Femur (tissue), 1 donor: ENCODE measurements around the gene DHCR7.

Source experiments
- DNase-seq: peaks from one replicate; pipeline ENCODE4 v3.0.0-alpha.2; 2017

DHCR7 gene

DNA sequence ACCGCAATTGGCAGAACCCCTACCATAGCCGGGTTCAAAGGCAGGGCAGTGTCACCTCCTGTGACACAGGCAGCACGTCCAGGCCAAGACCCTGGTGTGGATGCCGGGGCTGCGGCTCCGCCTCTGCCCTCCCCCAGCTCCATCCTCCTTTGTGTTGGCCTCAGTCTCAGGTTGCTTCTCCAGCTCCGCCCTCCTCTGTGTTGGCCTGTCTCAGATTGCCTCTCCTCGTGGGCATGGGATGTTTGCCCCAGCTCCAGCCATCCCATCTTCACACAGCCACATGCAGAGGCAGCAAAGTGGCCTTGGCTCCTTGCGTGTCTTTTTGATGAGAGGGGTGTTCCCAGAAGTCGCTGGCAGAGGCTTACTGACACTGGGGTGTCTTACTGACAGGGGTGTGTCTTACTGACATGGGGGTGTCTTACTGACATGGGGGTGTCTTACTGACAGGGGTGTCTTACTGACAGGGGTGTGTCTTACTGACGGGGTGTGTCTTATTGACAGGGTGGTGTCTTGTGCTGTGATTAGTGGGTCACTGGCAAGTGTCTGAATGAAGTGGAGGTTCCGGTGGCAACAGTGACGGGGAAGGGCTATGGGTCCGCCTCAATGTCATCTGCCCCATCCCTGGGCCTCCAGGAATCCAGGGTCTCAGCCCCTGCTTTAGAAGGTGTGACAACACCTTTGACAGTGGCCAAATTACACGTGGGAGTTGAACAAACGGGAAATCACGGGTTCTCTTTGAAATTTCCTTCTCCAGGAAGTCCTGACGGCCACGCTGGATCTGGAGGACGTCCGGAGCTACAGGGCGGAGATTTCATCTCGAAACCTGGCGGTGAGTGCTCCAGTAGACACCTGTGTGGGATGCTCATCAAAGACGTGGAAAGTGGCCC, 29.7 kb upstream of the DHCR7 start:
- DNase-seq: no peak

DNA sequence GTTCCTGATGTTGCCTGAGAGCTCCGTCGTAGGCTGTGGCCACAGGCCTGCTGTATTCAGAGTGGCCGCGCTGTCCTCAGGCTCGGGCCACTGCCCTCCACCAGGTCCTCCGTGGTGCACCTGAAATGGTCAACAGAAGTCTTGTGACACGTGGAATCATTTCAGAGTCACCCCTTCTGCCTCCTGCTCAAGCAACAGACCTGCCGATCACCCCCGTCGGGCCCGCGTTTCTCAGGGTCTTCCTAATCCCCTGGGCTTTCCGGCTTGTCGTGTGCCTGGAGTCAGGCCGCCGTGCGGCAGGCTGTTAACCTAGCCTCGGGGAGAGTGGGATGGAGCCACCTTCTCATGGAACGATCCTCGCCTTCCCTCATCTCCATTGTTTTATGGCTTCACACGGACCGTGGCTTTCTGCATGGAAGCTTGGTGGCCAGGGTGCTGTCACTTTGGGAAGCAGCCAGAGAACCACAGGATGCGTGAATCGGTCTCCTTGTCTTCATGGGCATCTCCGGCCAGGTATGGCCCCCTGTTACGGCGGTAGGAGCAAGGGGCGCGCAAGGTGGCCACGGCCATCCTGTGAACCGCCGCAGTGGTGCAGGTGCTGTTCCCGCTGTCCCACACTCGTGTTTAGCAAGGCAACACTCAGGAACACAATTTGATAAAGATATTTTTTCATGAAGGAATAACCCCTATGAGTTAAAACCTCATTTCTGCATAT, 28.9 kb upstream of the DHCR7 start:
- no peak for DNase-seq

DNA sequence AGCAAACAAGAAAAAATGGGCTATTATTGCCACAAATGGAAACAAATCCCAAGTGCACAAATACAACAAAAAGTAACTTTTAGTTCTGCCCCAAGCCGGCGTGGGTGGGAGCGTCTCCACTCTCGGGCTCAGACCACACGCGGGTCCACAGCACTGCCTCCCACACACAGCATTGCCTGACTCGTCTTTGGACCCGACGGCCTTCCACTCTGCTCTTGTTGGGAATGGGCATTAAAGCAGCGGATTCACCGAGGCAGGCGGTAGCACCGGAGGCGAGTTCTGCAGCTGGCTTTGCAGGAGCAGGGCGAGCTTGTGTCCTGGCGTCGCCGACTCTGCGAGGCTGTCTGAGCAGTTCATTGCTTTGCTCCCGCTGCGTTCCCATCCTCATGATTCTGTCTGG, 27.8 kb upstream of the DHCR7 start:
- DNase-seq: no peak

DNA sequence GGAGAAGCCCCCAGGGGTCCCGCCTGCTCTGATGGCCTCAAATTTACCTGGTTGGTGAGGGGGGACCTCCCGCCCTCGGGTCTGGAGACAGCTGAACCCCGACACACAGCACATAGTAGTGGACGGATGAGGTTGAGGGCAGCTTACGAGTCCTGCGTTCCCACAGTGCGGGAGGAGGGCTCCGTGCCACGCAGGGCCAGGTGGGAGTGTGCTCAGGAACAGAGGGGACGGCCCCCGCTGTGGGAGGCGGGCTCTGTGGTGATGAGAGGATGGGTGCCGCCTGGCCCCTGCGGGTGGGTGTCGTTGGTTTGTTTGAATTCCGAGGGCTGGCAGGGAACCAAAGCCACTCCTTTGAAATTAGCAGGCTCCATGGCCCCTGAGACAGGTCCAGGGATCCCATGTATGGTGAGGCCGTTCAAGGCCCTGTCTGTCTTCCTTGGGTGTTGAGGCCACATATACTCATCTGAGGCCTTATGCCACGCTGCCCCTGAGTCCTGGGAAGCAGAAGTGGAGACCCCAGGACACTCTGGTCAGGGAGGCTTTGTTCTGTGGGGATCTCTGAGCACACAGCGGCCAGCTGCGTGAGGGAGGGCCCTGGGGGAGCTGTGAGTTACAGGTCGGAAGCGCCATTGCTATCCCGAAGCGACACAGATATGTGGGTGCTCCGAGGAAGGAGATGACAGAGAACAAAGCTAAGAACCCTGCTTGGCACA, 26.7 kb upstream of the DHCR7 start:
- DNase-seq: no peak

DNA sequence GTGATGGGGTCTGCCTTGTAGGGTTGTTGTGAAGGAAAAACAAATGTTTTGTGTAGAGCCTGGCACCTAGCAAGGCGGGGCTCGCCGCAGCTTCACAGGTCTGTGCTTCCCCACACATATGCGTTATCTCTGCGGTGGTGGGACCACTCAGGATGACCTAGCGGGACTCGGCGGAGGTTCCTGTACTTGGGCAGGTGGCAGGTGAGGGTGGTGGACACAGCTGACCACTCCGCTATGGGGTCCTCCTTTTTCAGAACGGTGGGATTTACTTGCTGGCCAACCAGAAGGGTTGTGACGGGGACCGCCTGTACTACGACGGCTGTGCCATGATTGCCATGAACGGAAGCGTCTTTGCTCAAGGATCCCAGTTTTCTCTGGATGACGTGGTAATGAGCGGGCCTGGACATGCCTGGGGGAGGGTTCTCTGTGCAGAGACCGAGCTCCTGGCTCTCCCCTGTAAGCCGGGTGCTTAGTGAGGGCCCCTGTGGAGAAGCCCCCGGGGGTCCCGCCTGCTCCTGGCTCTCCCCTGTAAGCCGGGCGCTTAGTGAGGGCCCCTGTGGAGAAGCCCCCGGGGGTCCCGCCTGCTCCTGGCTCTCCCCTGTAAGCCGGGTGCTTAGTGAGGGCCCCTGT, 26.1 kb upstream of the DHCR7 start:
- DNase-seq: no peak

DNA sequence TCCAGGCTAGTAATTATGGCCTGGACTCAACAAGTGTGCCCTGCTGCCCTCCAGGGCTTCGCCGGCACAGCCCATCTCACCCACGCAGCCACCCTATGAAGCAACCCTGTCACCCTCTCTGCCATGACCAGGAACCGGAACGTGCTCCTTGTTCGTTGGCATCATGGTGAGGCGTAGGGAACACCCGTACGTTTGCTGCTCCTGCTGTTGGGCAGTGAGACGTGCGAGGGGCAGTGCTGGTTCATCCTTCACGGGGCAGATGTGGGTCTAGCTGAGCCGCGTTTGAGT, 25.5 kb upstream of the DHCR7 start:
- DNase-seq: no peak

DNA sequence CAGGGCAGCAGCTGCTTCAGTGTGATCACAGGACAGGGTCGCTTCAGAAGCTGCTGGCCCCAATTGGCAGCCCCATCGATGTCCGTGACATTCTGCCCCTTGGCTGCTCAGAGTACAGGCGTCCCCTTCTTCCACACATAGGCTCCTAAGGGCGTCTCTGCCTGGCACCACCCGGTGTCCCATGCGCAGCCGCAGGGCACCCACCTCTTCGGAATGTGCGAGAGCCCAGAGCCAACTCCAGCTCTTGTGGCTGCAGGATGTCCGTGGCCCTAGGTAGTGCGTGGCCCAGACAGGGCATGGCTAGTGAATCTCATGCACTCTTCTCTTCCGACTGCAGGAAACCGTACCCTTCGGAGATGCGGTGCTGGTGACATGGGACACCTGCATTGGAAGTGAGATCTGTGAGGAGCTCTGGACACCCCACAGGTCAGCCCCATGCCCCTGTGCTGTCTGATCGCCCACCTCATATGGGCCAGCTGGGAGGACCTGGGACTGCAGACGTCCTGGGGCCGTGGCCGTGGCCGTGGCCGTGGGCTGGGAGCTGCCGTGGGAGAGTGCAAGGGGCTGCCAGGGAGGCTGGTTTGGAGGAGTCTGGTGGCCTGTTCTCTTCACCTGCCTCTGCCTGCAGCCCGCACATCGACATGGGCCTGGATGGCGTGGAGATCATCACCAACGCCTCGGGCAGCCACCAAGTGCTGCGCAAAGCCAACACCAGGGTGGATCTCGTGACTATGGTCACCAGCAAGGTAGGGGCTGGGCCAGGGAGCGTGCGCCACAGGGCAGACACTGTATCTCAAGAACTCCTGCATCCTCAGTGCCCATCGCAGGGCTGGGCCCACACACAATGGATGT, 25.0 kb upstream of the DHCR7 start:
- DNase-seq: no peak

DNA sequence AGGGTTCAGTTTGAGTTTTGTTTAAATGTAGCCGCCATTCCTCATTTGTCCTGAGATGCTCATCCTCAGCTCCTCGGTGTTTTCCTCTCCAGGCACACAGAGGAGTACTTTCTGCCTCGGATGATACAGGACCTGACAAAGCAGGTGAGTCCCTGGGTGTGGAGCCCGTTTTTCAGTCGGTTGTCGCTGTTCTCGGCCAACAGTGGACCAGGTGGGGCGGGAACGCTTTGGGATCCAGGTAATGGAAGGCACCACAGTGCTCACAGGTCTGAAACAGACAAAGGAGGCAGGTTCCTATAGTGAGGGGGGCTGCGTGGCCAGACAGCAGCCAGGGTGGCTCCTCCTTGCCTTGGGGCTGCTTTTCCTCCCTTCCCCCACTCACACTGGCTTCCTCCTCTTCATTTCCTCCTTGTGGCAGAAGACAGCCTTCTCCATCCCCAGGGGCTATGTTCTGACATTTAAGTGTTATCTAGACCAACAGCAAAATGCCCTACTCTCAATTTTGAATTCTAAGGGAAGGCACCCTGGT, 24.2 kb upstream of the DHCR7 start:
- no peak for DNase-seq

DNA sequence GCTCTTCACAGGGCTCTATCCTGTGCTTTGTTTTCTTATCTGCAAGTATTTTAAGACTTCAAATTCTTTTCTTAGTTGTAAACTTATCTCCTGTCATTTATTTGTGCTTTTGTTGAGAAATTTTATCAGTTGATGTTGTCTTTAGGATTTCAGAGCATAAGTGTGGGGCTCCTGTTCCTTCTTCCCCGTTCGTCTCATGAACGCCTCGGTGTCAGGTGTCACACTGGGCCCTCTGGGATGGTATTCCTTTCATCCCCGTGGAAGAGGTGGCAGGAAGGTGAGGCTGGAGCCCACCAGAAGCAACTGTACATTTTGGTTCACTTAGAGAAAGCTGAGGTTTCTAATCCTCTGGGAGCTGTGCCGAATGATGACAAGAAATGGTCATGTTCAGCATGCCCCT, 22.8 kb upstream of the DHCR7 start:
- no peak for DNase-seq

DNA sequence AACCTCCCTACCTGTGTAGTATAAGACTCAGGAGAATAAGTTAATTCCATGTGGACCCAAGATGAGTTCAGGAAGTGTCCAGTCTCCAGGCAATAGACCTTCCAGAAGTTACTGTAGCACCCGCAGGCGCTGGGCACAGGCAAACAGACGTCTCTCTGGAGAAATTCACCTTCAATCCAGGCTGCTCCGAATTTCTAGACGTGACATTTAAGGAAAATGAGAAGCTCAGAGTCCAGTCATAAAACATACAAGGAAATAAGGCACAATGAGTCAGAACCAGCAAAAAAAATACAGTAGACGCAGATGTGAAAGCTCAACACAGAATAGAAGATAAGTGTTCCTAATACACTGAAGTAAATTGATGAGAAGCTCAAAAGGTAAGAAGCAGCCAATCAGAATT, 19.0 kb upstream of the DHCR7 start:
- no peak for DNase-seq

DNA sequence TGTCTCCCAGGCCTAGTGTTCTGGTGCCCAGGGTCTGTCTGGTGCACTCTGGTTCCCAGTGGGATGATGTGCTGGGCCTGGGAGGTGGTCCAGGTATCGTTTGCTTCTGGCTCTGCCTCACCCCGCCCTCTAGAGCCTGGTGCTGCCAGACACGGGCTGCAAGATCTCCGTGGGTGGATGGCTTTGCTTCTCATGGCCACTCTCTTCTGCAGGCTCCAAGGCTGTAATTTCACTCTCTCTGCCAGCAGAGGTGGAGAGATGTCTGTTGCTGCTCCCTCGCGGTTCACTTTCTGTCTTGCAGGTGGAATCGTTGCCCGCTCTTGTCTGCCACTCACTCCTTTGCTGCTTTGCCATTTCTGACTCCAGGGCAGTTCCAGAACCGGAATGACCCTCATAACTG, 18.2 kb upstream of the DHCR7 start:
- no peak for DNase-seq

DNA sequence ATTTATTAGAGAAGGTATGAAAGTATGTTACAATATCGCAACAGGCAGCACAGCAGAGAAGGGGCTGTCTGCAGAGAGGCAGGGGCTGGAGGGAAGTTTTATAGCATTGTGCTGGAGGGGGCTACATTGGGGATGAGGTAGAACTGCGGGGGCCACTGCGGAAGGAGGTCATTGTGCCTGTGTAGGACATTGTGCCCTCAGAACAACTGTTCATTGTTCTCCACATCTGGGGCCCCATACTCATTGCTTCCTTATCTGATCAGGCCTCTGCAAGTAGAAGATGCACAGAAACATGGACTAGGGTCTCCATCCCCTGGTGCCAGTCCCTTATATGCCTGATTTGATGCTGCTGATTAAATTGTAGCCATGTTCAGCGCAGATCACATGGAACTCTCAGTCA, 16.9 kb upstream of the DHCR7 start:
- no peak for DNase-seq

DNA sequence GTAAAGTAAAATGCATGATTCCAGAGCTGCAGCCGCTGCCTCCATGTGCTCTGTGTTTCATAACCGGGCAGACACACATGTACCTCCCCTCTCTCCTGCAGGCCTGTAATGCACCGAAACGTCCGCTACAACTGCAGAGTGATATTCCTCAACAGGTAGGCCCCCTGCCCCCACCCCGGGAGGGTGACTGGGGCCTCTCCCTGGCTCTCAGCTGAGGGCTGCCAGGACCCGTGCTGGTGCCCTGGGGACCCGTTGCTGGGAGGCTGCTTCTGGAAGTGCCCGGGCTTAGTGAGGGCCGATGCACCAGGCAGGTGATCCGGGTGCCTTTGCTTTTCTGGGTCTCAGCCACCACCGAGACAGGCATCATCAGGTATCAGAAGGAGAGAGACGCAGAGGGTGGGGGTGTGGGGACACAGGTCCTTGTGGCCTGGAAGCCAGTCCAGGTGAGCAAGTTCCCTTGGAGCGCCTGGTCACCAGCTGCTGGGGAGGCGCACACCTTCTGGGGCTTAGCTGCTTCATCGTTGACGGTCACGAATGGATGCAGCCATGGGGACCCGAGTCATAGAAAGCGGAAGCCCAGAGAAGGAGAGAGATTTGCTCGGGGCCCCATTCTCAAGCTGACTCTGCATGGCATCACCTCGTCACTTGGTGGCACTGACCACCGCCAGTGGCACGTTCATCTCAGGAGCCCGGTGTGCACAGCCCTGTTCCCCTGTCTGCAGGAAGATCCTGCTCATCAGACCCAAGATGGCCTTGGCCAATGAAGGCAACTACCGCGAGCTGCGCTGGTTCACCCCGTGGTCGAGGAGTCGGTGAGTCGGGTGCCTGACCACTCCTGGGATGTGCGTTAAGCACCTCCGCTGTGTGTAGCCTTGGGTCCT, 15.4 kb upstream of the DHCR7 start:
- no peak for DNase-seq

DNA sequence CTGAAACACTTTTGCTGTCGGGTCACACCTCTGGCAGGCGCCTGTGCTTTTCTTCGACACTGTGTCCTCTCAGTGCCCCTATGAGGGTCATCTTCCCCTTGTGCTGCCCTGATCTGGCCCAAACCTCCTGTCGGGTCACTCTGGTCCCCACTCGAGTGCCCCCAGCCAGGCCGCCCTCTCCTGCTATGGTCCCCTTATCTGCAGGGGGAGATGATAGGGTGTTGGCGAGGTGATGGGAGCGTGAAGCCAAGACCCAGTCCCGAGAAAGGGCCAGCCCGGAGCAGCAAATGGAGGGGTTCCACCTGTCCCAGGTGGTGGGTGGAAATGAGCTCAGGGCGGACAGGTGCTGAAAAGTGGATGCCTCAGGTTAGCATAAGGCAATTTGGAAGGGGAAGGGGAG, 14.5 kb upstream of the DHCR7 start:
- no peak for DNase-seq

DNA sequence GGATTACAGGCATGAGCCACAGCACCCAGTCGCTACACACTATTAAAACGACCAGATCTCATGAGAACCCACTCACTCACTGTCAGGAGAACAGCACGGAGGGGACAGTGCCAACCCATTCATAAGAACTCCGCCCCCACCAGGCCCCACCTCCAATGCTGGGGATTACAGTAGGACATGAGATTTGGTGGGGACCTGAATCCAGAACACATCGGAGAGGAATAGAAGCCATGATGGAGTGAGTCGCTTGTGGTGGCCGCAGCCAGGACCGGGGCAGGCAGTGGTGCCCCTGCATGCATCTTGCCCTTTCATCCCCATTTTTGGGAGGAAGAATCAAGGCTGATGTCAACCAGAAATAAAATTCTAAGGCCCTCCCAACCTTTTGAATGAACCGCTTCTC, 13.5 kb upstream of the DHCR7 start:
- no peak for DNase-seq

DNA sequence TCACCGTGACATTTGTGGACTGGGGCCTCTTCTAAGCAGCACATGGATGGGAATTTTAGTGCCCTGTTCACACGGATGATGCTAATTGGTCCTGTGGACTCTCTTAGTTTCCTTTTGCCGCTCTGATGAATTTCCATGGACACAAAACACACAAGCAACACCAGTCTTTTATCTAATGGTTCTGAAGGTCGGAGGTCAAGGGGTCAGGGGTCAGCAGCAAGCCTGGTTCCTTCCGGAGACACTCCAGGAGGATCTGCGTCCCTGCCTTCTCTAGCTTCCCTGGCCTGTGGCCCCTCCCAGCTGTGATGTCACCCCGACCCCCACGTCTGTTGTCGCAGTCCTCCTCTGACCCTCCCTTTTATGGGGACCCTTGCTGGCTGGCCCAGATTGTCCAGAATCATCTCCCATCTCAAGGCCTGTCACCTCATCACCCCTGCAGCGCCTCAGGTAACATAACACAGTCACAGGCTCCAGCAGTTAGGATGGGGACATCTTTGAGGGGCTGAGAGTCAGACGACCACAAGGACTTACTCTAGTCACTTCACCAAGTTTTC, 11.7 kb upstream of the DHCR7 start:
- no peak for DNase-seq

DNA sequence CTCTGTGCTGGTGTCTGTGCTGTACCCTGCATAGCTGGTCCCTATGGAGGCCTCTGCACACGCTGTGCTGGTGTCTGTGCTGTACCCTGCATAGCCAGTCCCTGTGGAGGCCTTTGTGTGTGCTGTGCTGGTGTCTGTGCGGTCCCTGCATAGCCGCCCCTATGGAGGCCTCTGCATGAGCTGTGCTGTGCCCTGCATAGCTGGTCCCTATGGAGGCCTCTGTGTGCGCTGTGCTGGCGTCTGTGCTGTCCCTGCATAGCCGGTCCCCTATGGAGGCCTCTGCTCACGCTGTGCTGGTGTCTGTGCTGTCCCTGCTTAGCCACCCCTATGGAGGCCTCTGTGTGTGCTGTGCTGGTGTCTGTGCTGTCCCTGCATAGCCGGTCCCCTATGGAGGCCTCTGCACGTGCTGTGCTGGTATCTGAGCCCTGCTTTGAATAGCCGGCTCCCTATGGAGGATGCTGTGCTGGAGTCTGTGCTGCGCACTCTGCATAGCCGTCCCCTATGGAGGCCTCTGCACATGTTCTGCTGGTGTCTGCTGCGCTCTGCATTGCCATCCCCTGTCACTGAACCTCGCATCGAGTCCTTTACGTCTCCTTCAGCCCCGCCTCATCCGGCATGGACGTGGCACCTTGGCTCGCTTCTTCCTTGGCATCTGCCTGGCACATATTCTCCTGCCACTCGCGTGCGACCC, 11.0 kb upstream of the DHCR7 start:
- no peak for DNase-seq

DNA sequence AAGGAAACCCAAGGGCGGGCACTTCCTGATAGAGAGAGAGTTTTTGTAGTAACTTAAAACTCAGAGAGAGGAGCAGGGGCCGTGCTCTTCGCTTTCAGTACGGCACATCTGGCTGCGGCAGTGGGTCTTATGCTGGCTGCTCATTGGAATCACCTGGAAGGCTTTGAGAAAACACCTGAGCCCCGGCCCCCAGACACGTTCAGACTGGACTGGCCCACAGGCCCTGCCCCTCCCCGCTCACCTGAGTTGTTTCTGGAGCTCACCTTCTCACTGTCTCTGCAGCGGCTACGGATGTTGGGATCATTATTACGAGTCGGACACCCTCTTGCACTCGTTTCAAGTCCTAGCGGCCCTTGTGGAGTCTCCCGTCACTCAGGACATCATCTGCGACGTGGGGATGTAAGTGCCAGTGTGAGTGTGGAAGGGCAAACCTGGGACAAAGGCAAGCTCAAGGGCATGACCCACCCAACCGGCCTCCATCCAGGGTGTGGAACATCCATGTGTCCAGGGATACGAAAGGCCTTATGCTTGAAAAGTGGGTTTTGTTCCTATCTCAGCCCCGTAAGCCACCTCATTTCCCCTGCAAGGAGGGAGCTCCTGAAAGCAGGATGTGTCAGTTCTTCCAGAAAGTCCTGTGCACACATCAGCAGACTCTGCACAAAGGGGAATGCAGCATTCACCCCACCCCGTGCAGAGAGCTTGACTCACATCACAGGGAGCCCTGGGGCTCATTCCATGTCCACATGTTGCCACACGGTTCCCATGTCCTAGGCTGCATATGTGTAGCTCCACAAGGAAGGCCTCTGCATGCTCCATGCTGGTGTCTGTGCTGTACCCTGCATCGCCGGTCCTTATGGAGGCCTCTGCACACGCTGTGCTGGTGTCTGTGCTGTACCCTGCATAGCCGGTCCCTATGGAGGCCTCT, 10.2 kb upstream of the DHCR7 start:
- DNase-seq: no peak

DNA sequence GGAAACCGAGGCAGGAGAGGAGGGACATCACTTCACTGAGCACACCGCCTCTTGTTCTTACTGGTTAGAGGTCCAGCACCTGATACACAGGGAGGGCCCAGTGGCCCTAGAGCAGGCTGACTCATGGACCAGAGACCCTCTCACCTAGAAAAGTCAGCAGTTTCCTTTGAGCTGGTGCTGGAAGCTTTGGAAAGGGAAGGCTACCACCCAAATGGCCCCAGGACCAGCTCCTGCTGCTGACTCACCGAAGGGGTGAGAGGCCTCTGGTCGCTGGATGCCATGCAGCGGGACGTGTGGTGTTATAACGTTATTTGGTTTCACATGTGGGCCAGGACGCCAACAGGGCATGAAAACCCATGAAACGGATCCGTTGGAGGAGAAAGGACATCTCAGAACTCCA, 8.6 kb upstream of the DHCR7 start:
- DNase-seq: no peak
